EL (cell line): ENCODE measurements around the gene GPR50.

Experiments used
- DNase-seq: peaks from one replicate; pipeline ENCODE4 v3.0.0-alpha.2; 2016

The GPR50 gene

DNA sequence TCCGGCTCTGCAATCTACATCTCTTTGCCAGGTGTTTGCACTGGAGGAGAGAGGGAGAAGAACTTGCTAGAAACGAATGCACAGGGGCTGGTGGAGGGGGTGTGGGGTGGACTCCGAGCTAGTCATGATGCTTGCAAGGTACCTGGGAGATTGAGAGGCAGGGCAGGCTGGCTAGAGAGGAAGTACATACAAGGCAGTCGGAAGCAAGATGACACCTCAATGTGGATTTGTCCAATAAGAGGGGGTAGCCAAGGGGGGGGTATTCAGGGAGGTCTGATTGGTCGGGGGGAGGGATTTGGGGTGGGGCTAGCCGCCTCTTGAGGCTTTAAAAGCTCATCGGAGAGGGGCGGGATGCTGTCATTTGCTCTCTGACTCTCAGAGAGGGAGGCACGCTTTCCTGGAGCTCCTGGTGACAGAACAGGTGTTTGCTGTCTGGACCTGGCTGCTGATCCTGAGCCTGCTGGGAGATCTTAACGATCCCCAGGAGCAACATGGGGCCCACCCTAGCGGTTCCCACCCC is at the start of gene GPR50:
GPR50 (plus strand) TSS at position 354 of the 520 bp plus-strand sequence; CDS start at position 492, 138 bp downstream.
- DNase-seq = no peak

DNA sequence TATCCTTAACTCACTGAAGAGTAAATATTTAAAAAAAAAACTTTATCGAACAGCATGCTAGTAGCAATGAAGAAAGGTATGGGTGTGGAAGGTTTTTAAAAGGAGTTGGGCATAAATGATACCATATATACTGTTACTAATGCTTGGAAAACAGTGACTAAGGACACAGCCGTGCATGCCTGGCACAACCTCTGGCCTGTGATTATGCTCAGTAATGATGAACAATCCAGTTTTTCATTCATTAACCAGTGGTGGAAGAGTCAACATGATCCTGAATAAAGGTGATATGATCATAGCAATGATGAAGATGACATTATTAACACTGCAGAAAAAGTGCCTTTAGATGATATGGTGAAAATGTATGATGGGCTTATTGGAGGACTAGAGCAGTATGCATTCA is 43.9 kb upstream of the GPR50 start:
- DNase-seq = no peak

DNA sequence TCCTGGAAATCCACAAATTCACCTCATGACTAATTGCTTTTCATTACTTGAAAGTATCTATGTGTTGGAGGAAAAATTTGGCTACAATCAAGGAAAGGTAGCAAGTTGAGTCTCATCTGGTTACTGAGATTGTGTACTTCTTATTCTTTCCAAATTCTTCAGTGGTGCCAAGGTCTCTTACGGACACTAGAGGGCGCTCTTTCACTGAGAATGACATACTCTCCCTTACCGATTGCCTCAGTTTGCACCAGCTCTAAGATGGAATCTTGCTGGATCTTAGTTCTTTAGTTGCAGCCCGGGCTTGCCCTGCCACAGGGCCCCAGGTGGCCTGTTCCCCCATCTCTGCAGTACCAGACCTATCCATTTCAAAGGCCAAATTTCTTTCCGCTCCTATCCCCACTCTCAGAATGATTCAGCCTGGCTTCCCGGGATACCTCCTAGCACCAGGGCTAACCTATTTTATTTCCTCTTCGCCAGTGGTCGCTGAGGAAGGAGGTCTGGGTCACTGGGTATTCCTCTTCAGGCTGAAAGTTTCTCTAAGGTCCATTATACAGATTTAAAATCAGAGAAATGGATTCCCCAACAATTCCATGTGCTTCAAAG is 24.6 kb upstream of the GPR50 start:
- DNase-seq = peak; percentile 40

DNA sequence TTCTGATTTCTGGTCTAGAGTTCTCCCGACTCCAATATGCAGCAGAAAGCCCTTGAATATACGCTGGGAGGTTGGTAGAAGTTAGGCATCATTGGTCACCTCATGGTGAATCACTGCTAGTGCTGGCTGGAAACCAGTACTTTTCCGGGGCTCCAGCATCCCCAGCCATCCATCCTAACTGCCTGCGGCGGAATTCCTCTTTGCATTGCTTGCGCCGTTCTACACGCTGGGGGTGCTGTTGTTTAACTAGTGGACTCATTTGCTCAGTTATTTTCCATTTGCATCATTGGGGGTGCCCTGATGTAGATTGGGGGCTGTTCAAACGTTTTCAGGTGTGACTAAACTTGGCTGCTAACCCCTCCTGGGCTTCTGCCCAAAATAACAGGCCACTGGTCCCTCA is 23.3 kb upstream of the GPR50 start:
- DNase-seq = peak; percentile 76

DNA sequence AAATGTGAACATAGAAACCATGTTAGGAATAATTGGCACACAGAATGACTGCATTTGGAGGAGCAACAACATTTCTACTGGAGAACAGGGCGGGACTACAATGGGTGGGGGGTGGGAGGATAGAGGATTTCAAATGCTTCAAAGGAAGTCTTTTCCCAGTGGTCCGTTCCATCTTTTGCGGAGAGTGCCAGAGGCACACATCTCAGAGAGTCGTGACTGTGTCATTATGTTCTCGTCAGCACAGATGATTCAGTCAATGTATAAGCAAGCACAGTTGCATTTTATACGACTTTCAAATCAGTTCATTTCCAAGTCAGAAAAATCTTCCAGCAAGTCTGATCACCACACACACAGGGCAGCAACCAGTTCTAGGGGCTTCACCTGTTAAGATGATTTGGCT is 22.7 kb upstream of the GPR50 start:
- no peak for DNase-seq

DNA sequence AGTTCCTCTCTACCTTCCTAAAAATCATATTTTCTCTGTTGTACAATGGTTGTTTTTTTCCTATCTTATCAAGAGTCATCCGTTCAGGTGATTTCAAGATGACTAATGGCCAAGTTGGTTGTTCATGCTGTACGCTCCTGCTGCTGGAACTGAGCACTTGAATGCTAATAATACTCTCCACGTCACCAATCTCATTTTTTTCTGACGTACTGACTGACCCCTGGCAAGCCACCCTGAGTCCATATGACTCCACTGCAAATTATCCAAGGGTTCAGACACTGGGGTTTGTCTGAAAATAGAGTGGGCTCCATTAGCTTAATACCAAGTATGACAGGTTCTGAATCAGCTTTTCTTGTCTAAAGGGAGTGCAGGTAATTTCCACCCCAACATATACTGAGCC is 21.1 kb upstream of the GPR50 start:
- no peak for DNase-seq

DNA sequence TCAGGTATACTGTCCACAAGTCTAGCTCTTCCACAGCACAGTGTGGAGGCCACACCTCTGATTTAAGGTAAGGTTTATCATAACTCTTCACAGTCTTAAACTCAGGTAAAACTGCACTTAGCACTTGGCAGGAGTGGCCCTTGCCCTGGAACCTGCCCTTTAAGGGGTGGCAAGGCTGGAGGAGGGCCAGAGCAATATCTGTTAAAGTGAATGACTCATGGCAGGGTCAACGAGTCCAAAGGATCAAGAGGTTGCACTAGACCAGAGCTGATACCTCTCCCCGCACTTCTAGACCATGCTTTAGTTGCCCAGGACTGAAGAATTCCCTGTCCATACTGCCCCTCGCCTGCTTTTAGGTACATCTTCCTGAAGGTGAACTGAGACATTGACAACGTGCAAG is 14.7 kb upstream of the GPR50 start:
- no peak for DNase-seq

DNA sequence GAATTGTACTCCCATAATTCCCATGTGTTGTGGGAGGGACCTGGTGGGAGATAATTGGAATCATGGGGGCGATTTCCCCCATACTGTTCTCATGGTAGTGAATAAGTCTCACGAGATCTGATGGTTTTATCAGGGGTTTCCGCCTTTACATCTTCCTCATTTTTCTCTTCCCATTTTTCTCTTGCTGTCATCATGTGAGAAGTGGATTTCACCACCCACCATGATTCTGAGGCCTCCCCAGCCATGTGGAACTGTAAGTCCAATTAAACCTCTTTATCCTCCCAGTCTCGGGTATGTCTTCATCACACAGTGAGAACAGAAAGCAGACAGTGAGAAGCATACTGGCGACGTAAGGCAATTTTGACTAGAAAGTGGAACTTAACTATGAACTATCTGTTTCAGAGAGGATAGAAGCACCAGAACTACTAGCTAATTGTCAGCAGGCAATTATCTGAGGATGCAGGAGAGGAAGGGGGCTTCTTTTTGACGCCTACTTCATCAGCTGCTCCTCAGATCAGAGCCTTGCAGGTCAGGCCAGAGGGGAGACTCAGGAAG is 8.5 kb upstream of the GPR50 start:
- no peak for DNase-seq

DNA sequence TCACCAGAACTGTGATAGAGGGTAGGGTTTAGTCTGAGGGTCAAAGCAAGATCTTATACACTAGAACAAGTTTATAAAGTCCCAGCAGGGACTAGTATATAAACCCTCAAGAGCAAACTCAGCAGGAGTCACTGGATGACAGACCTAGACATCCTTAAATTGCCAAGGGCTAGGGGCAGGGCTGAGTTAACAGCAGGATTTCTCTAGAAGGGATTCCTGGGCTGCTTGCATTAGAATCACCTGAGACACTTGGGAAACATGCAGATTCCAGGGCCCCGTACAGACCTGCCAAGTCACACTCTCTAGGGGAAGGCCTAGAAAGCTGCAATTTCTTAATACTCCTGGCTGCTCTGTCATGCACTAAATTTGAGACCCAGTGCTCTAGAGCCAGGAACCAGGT is 6.6 kb upstream of the GPR50 start:
- DNase-seq = no peak

DNA sequence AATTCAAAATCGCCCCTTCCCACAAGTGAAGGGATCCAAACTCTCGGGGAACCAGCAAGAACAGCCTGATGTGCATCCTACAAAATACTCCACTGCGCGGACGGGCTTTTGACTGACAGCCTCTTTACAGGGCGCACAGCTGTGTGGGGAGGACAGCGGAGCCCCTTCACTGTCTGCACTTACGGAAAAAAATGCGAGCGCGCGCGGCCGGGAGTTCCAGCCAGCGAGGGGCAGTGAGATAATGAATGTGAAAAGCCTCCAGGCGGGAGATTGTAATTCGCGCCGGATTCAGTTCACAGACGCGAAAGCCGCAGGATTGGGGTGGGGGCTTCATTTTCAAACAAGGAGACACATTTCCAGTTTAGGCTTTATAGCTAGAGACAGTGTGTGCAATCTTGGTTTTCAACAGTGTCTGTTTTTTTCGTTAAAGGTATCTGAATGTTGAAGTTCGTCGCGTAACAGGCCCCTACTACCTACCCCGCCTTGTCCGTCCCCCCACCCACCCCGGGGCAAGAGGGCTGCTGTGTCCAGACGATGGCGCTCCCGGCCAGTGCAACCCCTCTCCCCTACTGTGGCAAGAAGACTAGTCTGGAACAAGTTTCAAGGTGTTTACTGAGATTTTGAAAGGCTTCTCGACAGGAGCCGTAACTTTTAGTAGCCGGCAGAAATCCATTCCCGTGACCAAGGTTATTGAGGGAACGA is 1.7 kb upstream of the GPR50 start:
- no peak for DNase-seq

DNA sequence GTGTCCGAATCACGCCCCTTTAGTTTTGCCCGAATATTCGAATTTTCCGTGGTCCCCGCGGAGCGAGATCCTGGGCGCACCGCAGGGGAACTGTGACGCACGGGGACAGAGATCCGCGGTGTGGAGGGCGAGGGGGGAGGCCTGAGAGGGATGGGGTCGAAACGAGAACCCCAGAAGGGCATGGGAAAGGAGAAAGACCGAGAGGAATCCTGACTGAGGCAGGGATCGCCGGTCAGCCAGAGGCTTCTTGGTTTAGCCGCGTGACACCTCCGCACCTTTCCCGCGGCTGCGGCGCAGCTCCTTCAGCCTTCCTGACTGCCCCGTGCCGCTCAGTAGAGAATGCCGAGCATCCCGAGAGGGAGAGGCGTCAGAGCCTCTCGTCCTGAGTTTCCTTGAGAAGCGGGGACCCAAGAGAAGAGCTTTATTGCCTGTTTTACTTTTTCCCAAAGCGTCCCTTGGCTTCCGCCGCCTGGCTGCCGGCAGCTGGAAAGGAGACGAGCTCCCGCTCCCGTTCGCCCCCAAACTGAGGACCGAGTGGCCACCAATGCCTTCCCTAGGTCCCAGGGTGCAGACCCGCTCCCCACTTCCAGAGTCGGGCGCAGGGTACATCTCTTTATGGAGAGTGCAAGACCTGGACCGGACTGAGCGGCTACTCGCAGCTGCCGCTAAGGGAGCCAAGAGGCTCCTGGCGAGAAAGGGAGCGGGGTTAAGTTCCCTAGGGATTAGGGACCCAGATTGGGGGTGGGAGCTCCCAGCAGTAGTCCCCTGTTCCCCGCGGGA is 911 bp upstream of the GPR50 start:
- DNase-seq = no peak

DNA sequence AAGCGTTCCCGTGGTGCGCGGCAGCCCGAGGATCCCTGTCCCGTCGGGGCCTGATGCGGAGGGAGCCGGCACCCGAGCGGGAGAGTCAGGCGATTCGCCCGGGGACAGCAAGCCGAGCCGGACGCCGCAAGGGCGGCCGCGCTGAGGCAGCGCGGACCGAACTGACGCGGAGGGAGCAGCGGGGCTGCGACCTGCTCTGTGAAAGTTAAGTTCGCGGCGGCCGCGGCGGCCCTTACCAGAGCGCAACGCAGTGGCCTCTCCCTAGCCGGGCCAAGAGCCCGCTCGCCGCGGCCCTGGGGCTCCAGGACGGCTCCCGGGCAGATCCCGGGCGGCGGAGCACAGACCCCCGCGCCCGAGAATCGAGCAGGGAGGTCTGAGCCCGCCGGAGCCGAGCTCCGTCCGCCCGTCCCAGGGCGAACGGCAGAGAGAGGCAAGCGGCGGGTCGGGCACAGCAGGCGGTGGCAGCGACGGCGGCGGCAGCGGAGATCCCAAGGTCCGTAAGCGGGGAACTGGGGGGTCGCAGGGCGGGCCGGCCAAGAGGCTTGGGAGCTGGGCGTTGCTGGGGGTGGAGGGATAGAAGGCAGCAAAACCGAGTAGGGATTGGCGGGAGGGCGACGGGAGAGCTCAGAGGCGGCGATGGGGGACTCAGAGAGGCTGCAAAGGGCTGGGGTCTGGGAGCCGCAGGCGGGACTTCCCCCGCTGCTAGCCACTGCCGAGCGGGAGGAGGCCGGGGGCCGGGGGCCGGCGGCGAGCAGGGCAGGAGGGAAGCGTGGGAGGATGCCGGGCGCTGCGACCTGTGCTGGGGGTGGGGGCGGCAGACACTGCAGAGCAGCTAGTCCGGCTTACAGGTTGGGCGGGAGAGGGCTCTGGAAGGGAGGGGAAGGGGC is 1.0 kb downstream of the GPR50 start:
- DNase-seq = no peak

DNA sequence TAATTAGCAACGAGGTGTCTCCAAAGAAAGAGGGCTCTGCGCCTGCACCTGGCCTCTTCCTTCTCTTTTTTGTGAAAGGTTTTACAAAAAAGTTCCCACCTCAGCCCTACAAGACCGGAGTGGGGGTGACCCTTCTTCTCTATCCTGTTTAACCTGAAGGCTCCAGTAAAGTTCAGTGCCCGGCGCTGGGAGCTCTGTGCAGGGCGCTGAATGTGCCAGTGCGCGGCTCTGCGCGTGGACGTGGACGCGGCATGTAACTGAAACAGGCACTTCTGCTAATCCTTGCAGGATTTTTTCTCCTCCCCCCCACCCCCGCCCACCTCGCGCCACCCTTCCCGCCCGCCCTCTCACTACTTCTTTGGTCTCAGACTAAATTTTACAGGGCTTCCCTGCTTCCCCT is 2.4 kb downstream of the GPR50 start:
- no peak for DNase-seq

DNA sequence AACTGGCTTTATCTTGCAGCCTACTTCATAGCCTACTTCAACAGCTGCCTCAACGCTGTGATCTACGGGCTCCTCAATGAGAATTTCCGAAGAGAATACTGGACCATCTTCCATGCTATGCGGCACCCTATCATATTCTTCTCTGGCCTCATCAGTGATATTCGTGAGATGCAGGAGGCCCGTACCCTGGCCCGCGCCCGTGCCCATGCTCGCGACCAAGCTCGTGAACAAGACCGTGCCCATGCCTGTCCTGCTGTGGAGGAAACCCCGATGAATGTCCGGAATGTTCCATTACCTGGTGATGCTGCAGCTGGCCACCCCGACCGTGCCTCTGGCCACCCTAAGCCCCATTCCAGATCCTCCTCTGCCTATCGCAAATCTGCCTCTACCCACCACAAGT is 4.0 kb downstream of the GPR50 start:
- no peak for DNase-seq

DNA sequence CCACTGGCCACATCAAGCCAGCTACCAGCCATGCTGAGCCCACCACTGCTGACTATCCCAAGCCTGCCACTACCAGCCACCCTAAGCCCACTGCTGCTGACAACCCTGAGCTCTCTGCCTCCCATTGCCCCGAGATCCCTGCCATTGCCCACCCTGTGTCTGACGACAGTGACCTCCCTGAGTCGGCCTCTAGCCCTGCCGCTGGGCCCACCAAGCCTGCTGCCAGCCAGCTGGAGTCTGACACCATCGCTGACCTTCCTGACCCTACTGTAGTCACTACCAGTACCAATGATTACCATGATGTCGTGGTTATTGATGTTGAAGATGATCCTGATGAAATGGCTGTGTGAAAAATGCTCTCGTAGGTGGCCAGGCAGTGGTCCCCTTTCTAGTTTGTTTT is 4.7 kb downstream of the GPR50 start:
- no peak for DNase-seq

DNA sequence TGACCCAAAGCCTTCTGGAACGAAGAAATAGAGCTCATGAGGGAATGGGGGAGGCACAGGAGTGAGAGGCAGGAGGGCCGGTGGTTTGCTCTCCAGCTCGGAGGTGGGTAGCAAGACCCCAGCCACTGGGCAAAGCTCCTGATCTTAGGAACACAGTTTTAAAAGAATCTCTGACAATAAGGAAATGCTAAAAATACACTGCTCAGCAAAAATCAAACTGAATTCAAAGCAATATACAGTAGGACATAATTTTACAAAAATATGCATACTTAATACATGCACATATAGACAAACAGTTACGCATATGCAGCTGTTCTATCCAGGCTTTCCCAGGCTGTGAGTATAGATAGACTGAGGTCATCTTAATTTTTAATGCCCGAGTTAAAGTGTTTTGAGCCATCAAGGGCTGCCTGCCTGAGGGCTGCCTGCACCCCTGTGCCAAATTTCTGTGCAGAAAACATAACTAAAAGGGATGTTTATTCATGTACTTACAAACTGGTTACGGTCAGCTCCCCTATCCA is 6.9 kb downstream of the GPR50 start:
- DNase-seq = no peak

DNA sequence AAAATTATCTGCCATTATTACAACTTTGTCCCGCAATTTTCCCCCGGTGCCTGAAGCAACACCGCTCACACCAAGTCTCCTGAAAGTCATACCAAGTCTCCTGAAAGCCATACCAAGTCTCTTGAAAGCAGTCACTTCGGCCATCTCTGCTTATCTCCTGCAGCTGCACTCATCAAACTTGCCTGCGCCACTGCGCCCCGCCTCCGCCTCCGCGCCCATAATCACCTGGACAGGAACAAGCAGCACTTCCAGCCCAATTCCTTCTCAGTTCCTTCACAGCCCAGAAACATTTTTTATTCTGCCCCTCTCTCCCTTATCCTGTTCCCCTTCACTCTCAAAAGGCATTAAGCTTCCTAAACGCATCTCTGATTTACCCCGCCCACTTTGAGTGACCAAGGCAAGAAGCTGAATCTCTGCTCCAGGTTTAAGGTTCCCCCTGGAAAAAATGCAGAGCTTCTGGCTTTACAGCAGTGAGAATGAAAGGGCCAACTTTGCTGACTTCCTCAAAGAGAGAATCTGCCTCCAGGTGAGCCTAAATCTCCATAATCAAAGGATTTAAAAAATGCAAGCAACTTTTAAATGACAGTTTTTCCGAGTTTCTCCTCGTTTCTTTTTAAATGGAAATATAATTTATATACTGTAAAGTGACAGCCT is 7.7 kb downstream of the GPR50 start:
- no peak for DNase-seq

DNA sequence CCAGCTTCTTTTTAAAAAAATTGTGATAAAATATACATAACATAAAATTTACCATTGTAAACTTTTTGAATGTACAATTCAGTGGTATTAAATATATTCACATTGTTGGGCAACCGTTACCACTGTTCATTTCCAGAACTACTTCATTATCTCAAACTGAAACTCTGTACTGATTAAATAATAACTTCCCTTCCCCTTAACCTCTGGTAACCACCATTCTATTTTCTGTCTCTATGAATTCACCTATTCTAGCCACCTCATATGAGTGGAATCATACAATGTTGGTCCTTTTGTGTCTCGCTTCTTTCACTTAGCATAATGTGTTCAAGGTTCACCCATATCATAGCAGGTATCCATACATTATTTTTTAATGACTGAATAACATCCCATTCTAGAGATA is 8.3 kb downstream of the GPR50 start:
- no peak for DNase-seq

DNA sequence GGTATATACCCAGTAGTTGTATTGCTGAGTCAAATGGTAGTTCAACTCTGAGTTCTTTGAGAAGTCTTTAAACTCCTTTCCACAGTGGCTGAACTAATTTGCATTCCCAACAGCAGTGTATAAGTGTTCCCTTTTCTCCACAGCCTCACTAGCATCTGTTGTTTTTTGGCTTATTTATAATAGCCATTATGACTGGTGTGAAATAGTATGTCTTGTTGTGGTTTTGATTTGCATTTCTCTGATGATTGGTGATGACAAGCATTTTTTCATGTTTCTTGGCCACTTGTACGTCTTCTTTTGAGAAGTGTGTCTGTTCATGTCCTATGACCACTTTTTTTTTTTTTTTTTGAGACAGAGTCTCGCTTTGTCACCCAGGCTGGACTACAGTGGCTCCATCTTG is 30.5 kb downstream of the GPR50 start:
- DNase-seq = no peak

DNA sequence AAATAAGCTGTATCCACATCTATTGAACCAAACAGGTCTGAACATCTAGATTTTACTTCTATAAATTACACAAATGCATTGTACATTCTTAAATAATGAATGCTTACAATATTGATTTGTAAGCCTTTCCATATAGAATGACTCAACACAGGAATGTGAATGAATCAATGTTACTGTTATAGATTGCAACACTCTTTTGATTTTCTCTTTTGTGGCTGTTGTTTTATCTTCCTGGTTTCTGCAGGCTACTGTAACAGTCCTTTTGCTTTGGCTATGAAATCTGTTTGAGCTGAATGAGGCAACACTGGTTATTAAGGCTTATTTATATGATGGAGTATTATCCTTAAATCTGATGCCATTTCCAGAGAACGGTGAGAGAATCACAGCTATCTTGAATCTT is 49.5 kb downstream of the GPR50 start:
- DNase-seq = no peak

DNA sequence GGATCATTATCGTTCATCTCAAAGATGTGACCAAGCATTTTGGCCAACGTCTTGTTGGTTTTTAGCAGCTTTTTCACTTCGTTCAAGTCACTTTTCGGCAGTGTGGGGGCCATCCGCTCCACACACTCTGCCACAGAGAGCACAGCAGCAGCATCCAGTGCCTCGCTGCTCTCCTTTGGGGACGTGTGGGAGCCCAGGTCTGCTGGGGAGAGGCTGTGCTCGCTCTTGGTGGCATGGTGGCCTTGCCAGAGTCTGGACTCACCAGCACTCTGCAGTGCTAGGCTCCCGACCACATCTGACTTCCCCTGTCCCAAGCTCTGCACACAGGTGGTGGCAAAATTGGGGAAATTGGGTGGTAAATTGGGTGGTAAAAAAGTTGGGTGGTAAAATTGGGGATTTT is 50.6 kb downstream of the GPR50 start:
- DNase-seq = no peak

DNA sequence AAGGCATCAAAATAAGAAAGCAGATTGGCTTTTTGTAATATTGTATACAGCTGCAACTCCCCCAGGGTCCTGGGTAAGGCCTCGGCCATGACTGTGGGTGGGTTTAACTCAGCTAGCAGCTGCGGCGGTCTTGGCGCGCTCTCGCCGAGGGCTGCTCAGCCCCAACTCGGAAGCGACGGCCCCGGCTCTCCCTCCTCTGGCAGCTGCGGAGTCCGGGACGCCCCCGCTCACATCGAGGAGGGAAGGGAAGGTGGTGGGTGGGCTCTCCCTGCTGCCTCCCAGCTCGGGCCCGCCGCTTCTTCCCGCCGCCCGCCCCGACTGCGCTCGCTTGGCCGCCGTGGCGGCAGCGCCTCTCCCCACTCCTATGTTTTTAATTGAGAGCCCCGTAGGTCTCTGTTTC is 51.2 kb downstream of the GPR50 start:
- no peak for DNase-seq
